HEK293T (cell line): ENCODE results near the gene ZNF134.

Experiments
- BHLHE40 ChIP-seq: fragments of 450-650 bp; IDR thresholded peaks from 2 replicates; pipeline ENCODE4 v1.6.1; 2016; ENCODE audit warnings: mild to moderate bottlenecking, moderate library complexity, borderline replicate concordance
- CTBP1 ChIP-seq: fragments of 450-650 bp; IDR thresholded peaks from 2 replicates; pipeline ENCODE4 v1.6.1; 2016; ENCODE audit warnings: borderline replicate concordance
- ELF4 ChIP-seq: fragments of 450-650 bp; IDR thresholded peaks from 2 replicates; pipeline ENCODE4 v1.6.1; 2017; ENCODE audit warnings: antibody characterized with exemption
- FOXA1 ChIP-seq: fragments of 450-650 bp; IDR thresholded peaks from 2 replicates; pipeline ENCODE4 v1.6.1; 2016; ENCODE audit warnings: mild to moderate bottlenecking
- FOXK2 ChIP-seq: fragments of 450-650 bp; IDR thresholded peaks from 2 replicates; pipeline ENCODE4 v1.6.1; 2016; ENCODE audit warnings: mild to moderate bottlenecking
- FOXM1 ChIP-seq: fragments of 450-650 bp; IDR thresholded peaks from 2 replicates; pipeline ENCODE4 v1.6.1; 2017; ENCODE audit warnings: mild to moderate bottlenecking, borderline replicate concordance
- HDGF ChIP-seq: fragments of 450-650 bp; IDR thresholded peaks from 2 replicates; pipeline ENCODE4 v1.6.1; 2017; ENCODE audit warnings: antibody characterized with exemption, borderline replicate concordance
- LEF1 ChIP-seq: fragments of 450-650 bp; IDR thresholded peaks from 2 replicates; pipeline ENCODE4 v1.6.1; 2017; ENCODE audit warnings: mild to moderate bottlenecking, borderline replicate concordance
- NFRKB ChIP-seq: fragments of 450-650 bp; IDR thresholded peaks from 2 replicates; pipeline ENCODE4 v1.6.1; 2016; ENCODE audit warnings: mild to moderate bottlenecking, moderate library complexity
- SP1 ChIP-seq: fragments of 450-650 bp; IDR thresholded peaks from 2 replicates; pipeline ENCODE4 v1.6.1; 2017
- SUZ12 ChIP-seq: fragments of 450-650 bp; IDR thresholded peaks from 2 replicates; pipeline ENCODE4 v1.6.1; 2016; ENCODE audit warnings: mild to moderate bottlenecking
- TARDBP ChIP-seq: fragments of 450-650 bp; IDR thresholded peaks from 2 replicates; pipeline ENCODE4 v1.6.1; 2016
- ZNF384 ChIP-seq: fragments of 450-650 bp; IDR thresholded peaks from 2 replicates; pipeline ENCODE4 v1.6.1; 2016

DNA sequence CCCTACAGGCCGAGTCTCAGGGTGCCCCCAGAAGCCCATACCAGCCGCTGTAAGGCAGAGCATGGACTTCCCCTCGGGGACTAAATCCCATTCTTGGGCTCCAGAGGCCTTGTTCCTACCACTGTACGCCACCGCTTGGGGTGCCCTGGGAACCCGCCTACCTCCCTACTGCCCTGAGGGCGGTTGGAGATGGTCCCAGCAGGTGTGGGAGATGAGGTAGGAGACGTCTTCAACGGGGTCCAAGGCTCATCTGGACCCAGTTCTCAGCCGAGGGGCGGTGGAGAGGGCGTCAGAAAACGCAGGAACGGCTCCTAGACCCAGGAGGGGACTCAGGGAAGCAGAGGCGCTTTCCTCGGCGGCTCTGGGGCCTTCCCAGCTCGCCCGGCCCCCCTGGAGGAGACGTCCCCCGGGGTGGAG lies 30.9 kb upstream of the ZNF134 start:
- TF ChIP-seq SP1: no peak
- TF ChIP-seq ZNF384: no peak
- no peak for TF ChIP-seq NFRKB
- no peak for TF ChIP-seq ELF4
- no peak for TF ChIP-seq SUZ12
- TF ChIP-seq FOXM1: no peak
- no peak for TF ChIP-seq TARDBP
- TF ChIP-seq BHLHE40: no peak
- no peak for TF ChIP-seq LEF1
- TF ChIP-seq FOXA1: no peak
- no peak for TF ChIP-seq FOXK2
- no peak for TF ChIP-seq HDGF
- no peak for TF ChIP-seq CTBP1
